GM21367 (cell line): ENCODE data around the gene NCDN.

ENCODE experiments used
- ATAC-seq: cut with Tn5 transposase; IDR thresholded peaks from one replicate; pipeline ENCODE4 v1.9.1; 2021; ENCODE audit not compliant: unreplicated experiment

NCDN gene

GRCh38 chr1:35589516-35590427 lies 32.2 kb downstream of the NCDN start:
- ATAC-seq = no peak

- no peak for ATAC-seq
These were observed 33.0 kb downstream of the NCDN start for GRCh38 chr1:35590476-35591040.

GRCh38 chr1:35591211-35591610 lies 33.6 kb downstream of the NCDN start:
- ATAC-seq = no peak

GRCh38 chr1:35592991-35593769 lies 35.6 kb downstream of the NCDN start:
- no peak for ATAC-seq

GRCh38 chr1:35594005-35594760 lies 36.6 kb downstream of the NCDN start:
- no peak for ATAC-seq

GRCh38 chr1:35595684-35596083 lies 38.1 kb downstream of the NCDN start:
- ATAC-seq = no peak

- ATAC-seq = no peak
These were observed 40.3 kb downstream of the NCDN start for GRCh38 chr1:35597870-35598269.

GRCh38 chr1:35598895-35599294 lies 41.3 kb downstream of the NCDN start:
- no peak for ATAC-seq

GRCh38 chr1:35599411-35599810 lies 41.8 kb downstream of the NCDN start:
- no peak for ATAC-seq

- ATAC-seq = no peak
These were observed 43.0 kb downstream of the NCDN start for GRCh38 chr1:35600593-35600992.

GRCh38 chr1:35603468-35603867 lies 45.9 kb downstream of the NCDN start:
- no peak for ATAC-seq

- ATAC-seq = no peak
These were observed 46.3 kb downstream of the NCDN start for GRCh38 chr1:35603941-35604340.

GRCh38 chr1:35605071-35605866 lies 47.7 kb downstream of the NCDN start:
- ATAC-seq = no peak

- no peak for ATAC-seq
These were observed 48.2 kb downstream of the NCDN start for GRCh38 chr1:35605867-35606182.

- no peak for ATAC-seq
These were observed 54.1 kb downstream of the NCDN start for GRCh38 chr1:35611655-35612054.

- ATAC-seq = no peak
These were observed 57.8 kb downstream of the NCDN start for GRCh38 chr1:35615440-35615839.
